ENCODE measurements around the gene MSANTD3. TPM values are rescaled to one million over a fixed set of nuclear protein-coding genes. Genes with fewer than 3 reads are reported as not detected.

Gene MSANTD3
- total RNA-seq, 1 experiment from 2014 or later, result 25.9 TPM

GRCh38 chr9:100432736-100433135, 5.8 kb downstream of the MSANTD3 start:
- H3K9me3 ChIP-seq, result no peaks in the 10 kb centered on the region
- no peaks in the 10 kb centered on the region for H3K9me3 Mint-ChIP-seq (ENCODE audit: unreplicated experiment)
- intact Hi-C loops (cut with micrococcal nuclease; ENCODE audit: unreplicated experiment), result no loop called here
- no peaks in the 10 kb centered on the region for H3K27me3 ChIP-seq (replicated peaks; ENCODE audit: control insufficient read depth, insufficient read depth, low read length)
- no peak overlapping the region for H3K27ac Mint-ChIP-seq (ENCODE audit: unreplicated experiment)
- TF ChIP-seq CTCF (IDR thresholded peaks at IDR 0.05; ENCODE audit: insufficient read depth in 1 of 2, low read depth in 1 of 2, low read length in 1 of 2, severe bottlenecking in 1 of 2, unreplicated experiment in 1 of 2), result no peak
- H3K27me3 Mint-ChIP-seq (ENCODE audit: insufficient read depth, unreplicated experiment), result no peaks in the 10 kb centered on the region
- no peak overlapping the region for H3K4me3 ChIP-seq (ENCODE audit: low read depth, low read length)
- DNase-seq, result no peak
- CTCF ChIA-PET, result no interaction called here
- no peaks in the 10 kb centered on the region for H3K36me3 ChIP-seq (ENCODE audit: control insufficient read depth, insufficient read depth, low read length)
- BruUV-seq (replicated peaks), result no TSS peak
- peaks cover 14% of the 10 kb centered on the region for H3K4me1 ChIP-seq
- H3K4me1 Mint-ChIP-seq (ENCODE audit: low read depth, unreplicated experiment), result peaks cover 26% of the 10 kb centered on the region
- peaks cover 20% of the 10 kb centered on the region for H3K36me3 Mint-ChIP-seq (ENCODE audit: insufficient read depth, unreplicated experiment)
- POLR2A ChIA-PET, result no interaction called here
- H3K4me3 Mint-ChIP-seq (ENCODE audit: unreplicated experiment), result no peak overlapping the region

GRCh38 chr9:100436571-100436970, 9.6 kb downstream of the MSANTD3 start:
- no peak for TF ChIP-seq CTCF (IDR thresholded peaks at IDR 0.05; ENCODE audit: insufficient read depth in 1 of 2, low read depth in 1 of 2, low read length in 1 of 2, severe bottlenecking in 1 of 2, unreplicated experiment in 1 of 2)
- BruUV-seq (replicated peaks), result no TSS peak
- H3K27ac Mint-ChIP-seq (ENCODE audit: unreplicated experiment), result no peak overlapping the region
- H3K36me3 Mint-ChIP-seq (ENCODE audit: insufficient read depth, unreplicated experiment), result peaks cover 22% of the 10 kb centered on the region
- H3K27me3 Mint-ChIP-seq (ENCODE audit: insufficient read depth, unreplicated experiment), result no peaks in the 10 kb centered on the region
- H3K4me1 Mint-ChIP-seq (ENCODE audit: low read depth, unreplicated experiment), result peaks cover 17% of the 10 kb centered on the region
- Histone ChIP-seq H3K4me1 (no peaks in the 10 kb centered on the region), H3K36me3 (ENCODE audit: control insufficient read depth, insufficient read depth, low read length) (no peaks in the 10 kb centered on the region), H3K9me3 (no peaks in the 10 kb centered on the region), H3K27me3 (replicated peaks; ENCODE audit: control insufficient read depth, insufficient read depth, low read length) (no peaks in the 10 kb centered on the region), H3K4me3 (ENCODE audit: low read depth, low read length) (no peak overlapping the region)
- ChIA-PET POLR2A (no interaction called here), CTCF (interaction anchor here (0.9 kb wide), 1 partner anchor 36 kb away, joined by 3 read pairs; the partner anchor contains the start of gene TMEFF1)
- intact Hi-C loops (cut with micrococcal nuclease; ENCODE audit: unreplicated experiment), result no loop called here
- no peak for DNase-seq
- H3K4me3 Mint-ChIP-seq (ENCODE audit: unreplicated experiment), result no peak overlapping the region
- H3K9me3 Mint-ChIP-seq (ENCODE audit: unreplicated experiment), result no peaks in the 10 kb centered on the region

- Mint-ChIP-seq H3K36me3 (ENCODE audit: insufficient read depth, unreplicated experiment) (peaks cover 25% of the 10 kb centered on the region), H3K9me3 (ENCODE audit: unreplicated experiment) (no peaks in the 10 kb centered on the region), H3K27ac (ENCODE audit: unreplicated experiment) (peak overlapping the region; percentile 12), H3K27me3 (ENCODE audit: insufficient read depth, unreplicated experiment) (no peaks in the 10 kb centered on the region), H3K4me1 (ENCODE audit: low read depth, unreplicated experiment) (peaks cover 17% of the 10 kb centered on the region), H3K4me3 (ENCODE audit: unreplicated experiment) (no peak overlapping the region)
- BruUV-seq (replicated peaks), result no TSS peak
- Histone ChIP-seq H3K27me3 (replicated peaks; ENCODE audit: control insufficient read depth, insufficient read depth, low read length) (no peaks in the 10 kb centered on the region), H3K4me3 (ENCODE audit: low read depth, low read length) (no peak overlapping the region), H3K36me3 (ENCODE audit: control insufficient read depth, insufficient read depth, low read length) (no peaks in the 10 kb centered on the region), H3K9me3 (no peaks in the 10 kb centered on the region), H3K4me1 (no peaks in the 10 kb centered on the region)
- CTCF ChIA-PET, result interaction anchor here (1.2 to 1.3 kb wide), 2 partner anchors 13 to 86 kb away, joined by 3 to 9 read pairs; no protein-coding TSS in a partner anchor
- POLR2A ChIA-PET, result no interaction called here
- DNase-seq, result peak; percentile 78 to 79
- intact Hi-C loops (cut with micrococcal nuclease; ENCODE audit: unreplicated experiment), result loop anchor here (1.0 kb wide), 1 partner anchor 11 kb away; the partner anchor contains the start of gene MSANTD3
- TF ChIP-seq CTCF (IDR thresholded peaks at IDR 0.05; ENCODE audit: insufficient read depth in 1 of 2, low read depth in 1 of 2, low read length in 1 of 2, severe bottlenecking in 1 of 2, unreplicated experiment in 1 of 2), result peak; percentile 85 to 94
Observed at GRCh38 chr9:100437860-100438805, 11.2 kb downstream of the MSANTD3 start.

Measured in Caco-2 (cell line).